T-helper 9 cell (primary cell): ENCODE data around the gene DPYSL3.

Experiments
- DNase-seq: peaks from one replicate; pipeline ENCODE4 v3.0.0-alpha.2; 2020

The DPYSL3 gene

DNA sequence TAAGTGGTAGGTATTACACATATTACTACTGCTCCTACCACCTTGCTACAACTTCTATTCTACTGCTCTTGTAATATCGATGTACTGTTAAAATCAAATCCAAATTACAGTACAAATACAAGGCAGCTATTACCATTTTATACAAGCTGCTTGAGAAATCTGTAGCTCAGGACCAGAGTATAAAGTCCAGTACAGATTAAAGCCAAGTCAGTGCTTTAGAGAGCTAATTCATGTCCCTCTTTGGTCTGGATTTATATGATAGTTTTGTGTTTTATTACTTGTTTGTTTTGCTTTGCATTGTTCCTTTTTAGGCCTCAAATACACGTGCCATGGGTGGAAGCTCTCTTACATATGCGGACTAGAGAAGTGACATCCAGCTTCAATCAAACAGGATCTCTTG is 75.8 kb downstream of the DPYSL3 start:
- no peak for DNase-seq

DNA sequence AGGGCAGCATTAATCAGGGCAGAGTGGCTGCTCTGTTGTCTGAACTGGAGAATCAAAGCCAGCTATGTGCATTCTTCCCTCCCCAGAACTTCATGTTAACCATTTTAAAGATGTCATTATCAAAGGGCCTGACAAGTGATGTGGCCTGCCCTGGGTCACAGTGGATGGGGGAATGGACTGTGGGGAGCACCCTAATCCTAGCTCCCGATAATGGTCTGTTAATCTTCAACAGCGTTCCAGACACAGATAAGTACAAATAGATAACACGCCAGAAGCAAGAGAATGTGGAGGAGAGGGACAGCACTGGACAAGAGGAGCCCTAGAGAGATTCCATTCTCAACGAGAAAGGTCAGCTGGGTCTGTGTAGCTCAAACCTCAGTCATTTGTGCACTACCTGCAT is 77.5 kb downstream of the DPYSL3 start:
- no peak for DNase-seq

DNA sequence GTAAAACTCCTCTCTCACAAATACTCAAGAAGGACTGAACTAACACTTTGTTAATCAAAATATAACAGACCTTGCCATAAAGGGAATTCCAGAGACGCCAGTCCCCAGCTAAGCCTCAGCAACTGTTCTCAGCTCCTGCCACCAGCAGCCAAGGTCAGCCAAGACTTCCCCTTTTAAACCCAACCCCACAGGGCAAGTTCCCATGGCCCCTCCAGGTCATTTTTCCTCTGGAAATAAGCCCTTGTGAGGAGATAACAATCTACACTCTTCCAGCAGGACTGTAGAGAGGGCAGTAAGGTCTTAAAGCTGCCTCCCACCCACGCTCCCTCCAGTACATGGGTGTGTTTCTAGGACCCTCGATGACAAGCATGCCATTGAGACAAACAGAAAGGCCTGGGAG is 78.3 kb downstream of the DPYSL3 start:
- no peak for DNase-seq

DNA sequence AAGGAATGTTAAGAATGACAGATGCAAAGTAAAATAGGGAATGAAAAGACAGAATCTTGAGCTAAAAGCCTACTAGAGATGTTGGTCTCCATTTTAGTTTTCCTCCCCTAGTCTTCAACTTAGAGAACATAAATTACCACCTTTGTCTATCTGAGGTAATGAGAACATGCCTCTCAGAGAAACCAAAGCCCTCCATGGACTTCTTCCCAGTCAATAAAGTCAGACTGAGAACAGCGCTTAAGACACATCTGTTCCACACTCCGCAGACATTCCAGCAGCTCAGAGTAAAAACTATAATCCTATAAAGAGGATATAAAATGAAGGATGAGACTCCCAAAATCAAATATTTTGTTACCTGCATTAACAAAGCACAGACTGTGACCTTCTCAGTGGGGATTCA is 79.2 kb downstream of the DPYSL3 start:
- no peak for DNase-seq

DNA sequence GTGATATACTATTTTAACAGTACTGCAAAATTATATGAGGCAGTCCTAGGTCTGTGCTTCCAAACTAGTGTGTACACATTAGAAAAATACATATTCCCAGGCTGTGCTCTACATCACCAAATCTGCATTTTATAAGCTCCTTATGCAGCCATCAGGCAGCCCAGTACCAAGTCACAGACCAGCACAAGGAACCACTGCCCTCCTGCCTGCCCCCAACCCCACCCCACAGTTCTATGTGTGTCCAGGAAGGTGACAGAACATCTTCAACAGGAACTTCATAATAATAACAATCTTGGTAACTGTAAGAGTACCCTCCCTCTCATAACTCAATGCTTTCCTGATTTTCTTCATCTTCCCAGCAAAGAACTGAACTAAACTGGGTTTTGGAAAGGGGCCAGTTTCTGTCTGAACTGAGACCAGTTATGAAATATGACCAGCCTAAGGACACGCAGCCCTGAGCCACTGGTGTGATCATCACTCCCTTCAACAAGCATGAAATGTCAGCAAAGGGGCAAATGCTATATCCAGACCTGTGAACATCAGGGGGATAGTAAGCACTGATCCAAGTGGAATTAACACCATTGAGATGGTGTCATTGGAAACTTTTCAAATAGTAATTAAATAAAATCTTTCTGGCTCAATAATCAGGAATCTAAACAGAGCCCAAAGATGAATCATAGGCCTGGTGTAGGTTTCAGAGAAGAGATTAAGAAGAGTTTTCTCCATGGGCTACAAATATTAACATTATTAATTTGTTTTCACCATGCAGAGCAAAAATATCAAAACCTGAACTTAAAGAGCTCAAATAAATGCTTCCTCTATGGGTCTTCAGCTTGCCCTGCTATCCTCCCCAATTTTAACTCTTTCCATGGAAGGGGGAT is 82.1 kb downstream of the DPYSL3 start:
- no peak for DNase-seq

DNA sequence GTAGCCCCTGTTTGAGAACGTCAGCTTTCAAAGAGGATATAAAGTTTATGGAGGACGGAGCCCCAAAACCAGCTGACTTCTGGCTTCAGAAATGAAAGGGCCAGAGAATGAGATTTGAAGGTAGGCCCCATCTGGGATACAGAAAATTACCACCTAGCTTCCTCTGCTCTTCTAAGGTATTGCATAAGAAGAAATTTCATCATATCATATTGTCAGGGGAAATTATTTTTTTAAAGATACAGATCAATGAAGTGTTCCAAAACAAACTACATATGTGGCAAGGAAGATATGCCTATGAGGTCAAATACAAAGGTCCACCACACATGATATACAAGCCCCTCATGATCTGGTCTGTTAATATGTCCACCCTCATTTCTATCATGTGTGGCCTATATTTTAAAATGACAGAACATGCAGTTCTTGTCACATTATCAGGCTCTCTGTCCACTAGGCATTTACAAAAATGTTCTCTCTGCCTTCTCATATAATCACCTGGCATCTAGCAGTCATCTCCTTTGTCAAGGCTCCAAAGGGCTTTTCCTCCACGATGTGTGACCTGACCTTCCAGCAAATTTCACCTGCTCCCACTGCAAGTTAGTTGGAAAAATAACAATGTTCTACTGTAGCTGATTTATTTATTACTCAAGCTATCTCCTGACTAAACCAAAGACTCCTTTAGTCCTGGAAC is 83.1 kb downstream of the DPYSL3 start:
- DNase-seq = no peak

DNA sequence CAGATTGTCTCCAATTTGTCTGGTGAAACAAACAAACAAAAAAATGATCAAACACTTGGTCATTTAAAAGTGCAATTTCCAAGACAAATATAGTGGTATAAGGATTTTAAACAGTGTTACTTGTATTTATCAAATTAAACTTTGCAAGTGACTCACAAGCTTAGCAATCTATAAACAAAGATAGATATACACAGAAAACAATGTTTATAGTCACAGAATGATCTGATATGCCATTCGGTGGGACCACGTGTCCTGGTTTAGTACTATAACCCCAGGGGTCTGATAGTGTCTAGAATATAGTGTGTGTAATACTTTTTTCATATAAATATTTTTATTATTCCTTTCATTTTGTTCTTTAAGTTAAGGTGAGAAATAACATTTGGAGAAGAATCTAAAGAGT is 91.3 kb downstream of the DPYSL3 start:
- DNase-seq = no peak

DNA sequence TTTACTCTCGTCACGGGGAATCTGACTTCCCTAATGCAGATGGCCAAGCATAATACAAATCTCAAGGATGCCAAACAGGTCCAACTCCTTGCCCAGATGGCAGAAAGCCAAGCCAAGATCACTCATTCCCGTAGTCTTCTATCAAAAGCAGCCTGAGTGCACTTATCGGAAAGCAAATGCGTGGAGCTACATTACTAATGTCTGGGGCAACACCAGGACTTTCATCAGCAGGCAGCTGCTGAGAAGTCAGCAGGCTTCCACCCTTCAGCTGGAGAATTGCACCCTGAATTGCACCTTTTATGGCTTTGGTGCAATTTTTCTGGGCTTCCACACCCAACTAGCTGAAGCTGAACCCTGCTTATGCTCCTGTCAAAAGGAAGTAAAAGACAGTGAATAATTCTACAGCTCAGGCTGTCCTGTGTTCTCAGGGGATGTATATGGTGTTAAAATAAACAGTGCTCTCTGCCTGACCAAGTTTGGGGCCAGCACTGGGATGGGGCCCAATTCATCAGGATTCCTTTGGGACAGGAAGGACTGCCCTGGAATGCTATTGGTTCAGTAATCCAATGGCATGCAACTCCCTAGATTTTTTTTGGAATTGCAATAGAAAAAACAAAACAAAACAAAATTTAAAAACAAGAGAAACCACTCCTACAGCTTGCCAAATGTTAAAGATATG is 92.6 kb downstream of the DPYSL3 start:
- no peak for DNase-seq

DNA sequence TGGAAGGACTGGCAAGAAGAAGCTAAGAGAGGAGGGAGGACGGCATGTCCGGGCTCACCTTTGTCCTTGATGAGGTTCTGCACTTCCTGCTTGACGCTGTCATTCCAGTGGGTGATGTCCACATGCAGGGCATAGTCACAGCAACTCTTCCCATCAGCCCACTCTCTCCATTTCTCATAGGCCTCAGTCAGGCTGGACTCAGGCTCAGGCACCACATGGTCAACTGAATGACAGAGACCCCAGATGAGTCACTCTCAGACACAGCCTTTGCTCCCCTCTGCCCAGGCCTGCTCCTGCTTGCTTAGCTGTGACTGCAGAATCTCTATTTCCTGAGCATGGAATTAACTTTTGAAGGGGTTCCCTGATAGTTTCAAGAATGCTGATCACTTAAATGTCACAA is 94.2 kb downstream of the DPYSL3 start:
- no peak for DNase-seq

DNA sequence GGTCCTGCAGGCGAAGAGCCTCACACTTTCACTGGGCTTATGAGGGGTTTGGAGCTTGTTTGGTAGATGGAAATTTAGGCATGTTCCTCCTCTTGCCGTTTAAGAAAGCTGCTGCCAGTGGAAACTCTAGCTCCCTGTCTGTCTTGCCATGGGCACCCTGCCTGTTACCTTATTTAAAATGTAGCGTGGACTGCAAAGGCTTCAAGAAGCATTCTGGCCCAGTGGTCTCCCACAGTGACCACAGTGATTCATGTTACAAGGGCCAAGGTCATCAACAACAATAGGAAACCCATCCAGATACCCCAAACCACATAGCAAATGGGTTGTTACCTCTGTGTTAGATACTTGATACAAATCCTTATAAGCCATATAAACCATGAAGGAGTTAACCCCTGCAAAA is 96.6 kb downstream of the DPYSL3 start:
- DNase-seq = no peak

DNA sequence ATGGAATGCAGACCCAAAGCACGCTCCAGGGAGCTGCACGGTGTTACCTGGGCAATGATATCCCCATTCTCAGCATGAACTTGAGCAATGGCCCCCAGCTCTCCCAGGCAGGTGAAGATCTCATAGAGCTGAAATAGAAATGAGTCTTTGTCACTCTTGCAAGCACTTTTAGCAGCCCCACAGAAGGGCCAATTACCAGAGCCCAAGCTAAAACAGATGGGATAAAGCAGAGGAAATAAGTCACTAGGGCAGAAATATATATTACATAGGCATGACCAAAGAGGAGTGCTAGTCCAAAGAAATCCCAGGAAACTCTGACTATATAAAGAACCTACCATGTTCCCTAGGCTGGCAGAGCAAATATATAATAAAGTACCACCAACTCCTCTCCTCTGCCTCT is 97.3 kb downstream of the DPYSL3 start:
- no peak for DNase-seq

DNA sequence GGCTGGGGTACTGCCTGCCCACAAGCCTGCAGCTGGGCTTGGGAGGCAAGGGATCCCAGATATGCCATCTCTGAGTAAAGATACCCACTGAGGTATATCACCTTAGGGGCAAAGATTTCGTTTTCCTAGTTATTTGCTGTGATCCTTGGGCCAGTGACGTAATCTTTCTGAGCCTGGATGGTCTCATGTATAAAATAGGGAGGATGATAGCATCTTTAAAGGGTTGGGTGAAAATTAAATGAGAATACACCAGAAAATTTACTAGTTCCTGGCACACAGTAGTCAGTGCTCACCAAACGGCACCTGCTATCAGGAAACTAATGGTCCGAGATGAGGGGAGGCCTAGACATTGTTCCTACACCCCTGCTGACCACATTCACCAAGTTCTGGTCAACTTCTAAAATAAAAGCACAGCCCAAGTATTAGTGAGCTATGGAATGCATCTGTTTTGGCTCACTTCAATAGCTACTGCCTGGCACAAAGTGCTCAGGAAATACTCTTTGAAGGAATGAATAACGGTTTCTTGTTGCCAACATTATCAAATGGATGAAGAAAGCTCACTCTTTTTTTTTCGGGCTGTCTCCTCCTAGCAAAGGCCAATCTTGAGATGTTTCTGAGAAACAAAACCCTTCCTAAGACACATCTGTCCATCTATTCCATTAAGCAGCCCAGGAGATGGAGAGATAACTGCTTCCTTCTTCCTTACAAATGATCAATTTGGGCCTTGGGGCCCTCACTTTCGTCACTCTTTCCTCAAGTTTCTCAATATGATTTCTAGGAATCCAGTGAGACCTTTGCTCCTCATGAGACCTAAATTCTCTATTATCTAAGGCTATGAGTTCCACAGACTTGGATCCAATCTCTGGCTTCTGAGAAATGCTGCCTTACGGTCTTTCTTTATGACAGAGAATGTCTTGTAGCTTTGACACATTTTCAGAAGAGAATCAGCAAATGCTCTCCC is 98.2 kb downstream of the DPYSL3 start:
- no peak for DNase-seq

DNA sequence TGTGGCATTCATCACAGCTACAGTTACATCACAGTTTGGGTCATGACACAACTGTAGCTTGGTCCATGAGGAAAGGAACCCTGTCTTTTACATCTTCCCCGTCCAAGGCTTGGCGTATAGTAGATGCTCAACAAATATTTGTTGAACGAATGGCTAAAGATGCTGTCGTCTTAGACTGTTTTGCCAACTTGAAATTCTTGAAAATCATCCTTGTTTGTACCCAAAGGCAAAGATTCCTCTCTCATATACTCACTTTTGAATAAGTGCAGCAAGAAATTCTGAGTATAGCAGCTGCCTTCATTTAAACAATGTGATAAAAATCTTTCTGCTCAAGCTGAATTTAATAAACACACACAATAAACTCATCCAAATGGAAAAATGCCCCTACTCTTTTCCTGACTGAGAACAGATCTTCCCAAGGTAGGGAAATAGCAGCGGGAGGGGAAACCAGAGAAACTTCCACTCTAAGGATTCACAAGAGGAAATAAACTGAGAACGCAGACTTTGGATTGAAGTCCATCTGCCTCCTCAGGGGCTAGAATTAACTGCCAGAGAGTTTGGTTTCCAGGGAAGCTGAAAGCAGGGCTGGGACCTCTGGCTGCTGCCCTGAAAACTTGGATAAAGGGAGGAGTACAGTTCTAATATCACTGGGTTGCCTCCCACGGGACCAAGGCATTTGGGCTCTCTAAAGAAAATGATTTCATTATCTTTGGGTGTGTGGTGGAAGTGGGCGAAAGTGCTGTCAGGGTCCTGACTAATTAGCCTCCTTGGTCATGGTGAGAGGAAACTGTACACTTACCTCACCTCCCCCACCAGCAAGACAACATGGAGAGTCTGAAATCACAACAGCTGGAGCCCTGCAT is 99.1 kb downstream of the DPYSL3 start:
- no peak for DNase-seq

DNA sequence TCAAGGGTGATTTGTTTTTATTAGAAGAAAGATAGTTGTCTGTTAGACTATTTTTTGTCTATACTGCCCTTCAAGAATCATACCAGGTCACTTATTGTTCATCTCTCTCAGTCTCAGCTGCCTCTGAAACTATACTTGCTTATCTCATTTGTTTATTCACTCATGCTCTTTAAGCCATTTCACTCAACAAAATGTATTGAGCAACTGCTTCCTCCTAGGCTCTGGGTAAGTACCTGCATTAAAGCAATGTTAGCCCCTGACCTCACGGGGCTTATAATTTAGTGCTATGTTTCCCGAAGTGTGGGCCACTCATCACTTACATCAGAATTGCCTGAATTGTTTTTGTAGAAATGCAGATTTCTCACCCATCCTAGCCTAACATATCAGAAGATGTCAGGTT is 100.9 kb downstream of the DPYSL3 start:
- no peak for DNase-seq

DNA sequence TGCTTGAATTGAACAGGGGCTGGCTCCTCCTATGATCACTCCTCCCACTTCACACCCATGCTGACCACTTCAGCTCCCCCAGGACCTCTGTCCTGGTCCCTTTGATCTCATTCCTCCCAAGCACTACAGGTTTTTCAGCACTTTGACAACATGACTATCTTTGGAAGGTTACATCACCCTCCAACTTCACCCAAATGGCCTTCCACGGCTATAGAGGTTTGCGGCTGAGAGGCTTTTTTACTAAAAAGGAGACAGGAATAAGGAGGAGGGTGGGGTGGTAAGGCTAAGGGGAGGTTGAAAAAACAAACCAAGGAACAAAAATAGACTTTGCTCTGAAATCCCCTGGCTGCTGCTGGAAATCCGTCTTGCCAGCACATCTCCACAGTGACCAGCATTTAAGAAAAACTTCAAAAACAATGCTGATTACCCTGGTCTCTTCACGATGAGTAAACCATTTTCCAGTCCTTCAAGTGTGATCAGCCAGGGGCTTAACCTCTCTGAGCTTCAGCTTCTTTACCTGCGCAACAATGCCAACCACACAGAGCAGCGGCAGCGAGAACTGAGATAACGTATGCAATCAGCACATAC is 102.7 kb downstream of the DPYSL3 start:
- no peak for DNase-seq

DNA sequence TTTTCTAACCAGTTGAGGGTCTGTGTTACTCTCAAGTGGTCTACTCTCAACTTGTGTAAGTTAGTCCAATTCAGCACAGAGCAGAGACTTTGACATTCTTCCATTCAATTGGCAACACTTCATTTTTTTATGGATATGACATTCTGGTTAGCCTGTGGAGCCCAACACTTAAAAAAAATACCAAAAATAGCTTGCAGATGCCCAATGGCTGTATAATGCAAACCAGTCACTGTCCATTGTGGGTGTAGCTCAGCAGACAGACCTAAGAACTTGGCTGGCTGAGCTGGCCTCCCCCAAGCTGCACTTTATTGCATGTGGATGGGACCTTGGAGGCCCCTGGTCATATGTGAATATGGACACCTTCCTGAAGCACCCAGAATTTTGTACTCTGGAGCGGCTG is 103.2 kb downstream of the DPYSL3 start:
- no peak for DNase-seq

DNA sequence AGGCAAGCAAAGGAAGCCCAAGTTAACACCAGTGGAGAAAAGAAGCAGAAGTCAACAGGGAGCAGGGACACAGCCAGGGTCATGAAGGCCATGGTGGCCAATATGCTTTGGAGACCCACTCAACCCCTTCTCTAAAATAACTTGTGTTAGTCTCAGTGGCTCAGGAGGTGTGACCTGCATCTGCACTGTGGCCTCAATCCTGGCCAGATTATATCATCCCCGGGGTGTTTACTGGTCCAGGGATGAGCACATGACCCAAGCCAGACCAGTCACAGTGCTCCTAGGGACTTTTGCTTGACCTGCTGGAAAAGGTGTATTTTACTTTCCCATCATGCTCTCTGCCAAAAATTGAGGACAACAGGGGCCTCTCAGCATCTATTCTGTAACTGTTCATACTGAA is 105.2 kb downstream of the DPYSL3 start:
- DNase-seq = no peak

DNA sequence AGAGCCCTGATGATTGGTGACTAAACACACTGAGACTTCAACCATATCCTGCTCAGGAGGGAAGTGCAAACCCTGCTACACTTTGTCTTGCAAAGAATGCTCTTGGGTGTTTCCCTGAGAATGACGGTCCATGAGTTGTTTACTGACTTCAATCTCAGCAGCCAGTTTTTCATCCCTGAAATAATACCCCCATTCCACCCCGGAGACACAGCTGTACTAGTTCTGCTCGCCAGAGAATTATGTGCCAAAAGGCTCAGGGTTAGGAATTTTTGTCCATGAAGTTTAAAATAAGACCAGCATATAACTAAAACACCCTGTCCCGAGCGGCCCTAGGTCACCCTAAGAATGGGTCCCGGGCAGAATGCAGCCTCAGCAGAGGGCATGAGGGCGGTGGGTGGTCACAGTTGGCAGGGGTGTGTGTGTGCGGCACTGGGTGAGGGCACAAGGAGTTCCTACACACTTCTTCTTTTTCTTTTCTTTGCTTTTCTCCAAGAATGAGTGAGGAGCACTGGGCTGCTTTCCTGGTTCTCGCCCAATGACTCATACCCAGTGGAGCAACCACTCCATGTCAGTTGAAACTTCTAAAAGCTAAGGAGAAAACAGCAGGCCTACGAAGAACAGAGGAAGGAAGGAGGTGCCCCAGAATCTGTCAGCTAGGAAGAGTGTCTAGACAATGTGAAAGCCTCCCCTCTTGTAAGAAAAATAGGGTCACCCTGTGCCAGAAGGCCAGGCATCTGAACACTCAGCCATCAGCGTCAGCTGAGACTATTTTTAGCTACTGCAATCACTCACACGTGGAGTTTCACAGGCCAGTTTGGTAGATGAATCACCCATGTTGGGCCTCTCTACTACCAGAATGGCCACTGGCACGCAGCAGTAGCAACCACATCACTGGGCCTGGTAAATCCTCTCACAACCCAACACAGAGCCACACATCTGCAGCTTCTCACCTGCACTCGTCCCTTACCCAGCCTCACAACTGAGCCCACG is 105.9 kb downstream of the DPYSL3 start:
- no peak for DNase-seq

DNA sequence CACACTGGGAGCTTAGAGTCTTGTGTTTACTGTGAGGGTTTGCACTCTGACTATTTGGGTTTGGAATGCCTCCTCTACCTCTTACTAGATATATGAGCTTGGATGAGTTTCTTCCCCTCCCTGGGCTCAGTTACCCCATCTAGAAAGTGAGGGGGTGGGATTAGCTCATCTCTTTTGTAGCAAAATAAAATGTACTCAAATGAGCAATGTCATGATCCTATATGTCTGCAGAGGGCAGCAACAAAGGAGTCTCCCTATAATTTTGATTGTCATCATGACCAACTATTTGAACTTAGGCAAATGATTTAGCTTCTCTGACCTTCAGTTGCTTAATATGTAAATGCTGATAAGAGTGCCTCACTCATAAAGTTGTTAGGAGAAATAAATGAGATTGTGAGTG is 109.0 kb downstream of the DPYSL3 start:
- DNase-seq = no peak
